PFSK-1 (cell line): Measurements from ENCODE around the gene HIGD1A.

Experiments
- POLR2AphosphoS5 ChIP-seq: IDR thresholded peaks from 2 replicates; pipeline ENCODE4 v1.6.1; 2012; ENCODE audit warnings: low read depth, mild to moderate bottlenecking, control low read depth, low read length, moderate library complexity
- SIN3A ChIP-seq: IDR thresholded peaks from 2 replicates; pipeline ENCODE4 v1.6.1; 2012; ENCODE audit warnings: mild to moderate bottlenecking, low read length, moderate library complexity, borderline replicate concordance; ENCODE audit not compliant: insufficient read depth
- TAF1 ChIP-seq: IDR thresholded peaks from 2 replicates; pipeline ENCODE4 v1.6.1; 2012; ENCODE audit warnings: low read length, control low read depth, borderline replicate concordance; ENCODE audit not compliant: insufficient read depth

DNA sequence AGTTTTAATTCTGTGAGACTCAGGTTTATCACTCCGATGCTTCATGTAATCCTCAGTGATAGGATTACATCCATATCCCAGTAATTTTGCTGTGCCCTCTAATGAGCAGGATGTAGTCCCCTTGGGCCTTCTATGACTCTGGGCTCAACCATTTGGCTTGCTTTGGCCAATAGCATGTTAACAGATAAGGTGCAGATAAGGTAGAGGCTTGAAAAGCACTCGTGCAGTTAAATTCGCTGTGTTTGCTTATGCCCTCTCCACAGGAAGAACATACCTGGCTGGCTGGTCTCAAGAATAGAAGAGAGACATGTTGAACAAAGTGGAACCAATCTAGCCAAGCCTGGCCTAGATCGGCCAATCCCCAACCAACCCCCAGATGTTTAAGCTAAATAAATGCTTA, 51.3 kb downstream of the HIGD1A start:
- TF ChIP-seq TAF1 (no peak), POLR2AphosphoS5 (no peak), SIN3A (no peak)
